ENCODE results near the gene PTPN22. TPM values are rescaled to one million over a fixed set of nuclear protein-coding genes. Genes with fewer than 3 reads are reported as not detected.

The PTPN22 gene
- 1.9 TPM for total RNA-seq

DNA sequence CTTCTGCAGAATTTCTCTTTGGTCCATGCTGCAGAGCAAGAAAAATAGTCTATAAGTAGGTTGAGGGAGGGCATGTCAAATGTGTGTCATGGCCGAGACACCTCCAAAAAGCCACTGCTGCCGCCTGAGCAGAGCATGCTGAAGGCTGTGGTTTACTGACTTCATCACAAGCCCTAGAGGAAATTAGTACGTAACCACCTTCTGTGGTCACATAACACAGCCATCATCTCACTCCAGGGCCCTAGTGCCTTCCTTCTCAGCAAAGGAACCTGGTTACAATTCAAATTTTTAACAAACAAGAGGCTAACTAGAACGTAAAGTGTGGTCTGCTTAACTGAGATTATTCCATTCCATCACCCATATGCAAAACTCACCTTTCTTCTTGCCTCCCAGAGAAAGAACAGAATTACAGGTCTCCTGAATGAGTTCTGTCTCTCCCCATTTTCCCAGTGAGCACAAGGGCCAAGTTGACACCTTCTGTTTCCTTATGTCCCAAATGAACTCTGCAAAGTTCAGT, at the start of gene PTPN22:
TSS of gene PTPN22 (minus strand) at position 116 of the 517 bp plus-strand sequence.
- ATAC-seq: peak; percentile 83

DNA sequence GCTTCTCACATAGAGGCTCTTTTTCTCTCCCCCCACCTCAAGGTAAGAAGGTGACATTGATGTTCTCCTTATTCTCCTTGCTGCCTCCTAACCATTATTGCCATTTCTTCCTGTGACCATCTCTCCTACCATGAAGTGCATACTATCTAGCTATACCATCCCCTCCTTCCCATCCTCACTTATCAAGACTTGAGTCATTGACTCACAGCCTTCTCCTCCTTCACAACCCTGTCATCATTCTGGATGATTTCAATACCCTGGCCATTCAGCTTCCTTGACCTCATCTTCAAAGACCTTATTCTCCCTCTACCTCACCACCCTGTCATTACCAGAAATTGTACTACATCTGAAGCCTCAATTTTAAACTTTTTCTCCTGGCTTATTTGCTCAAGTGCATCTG, 46.7 kb upstream of the PTPN22 start:
- no peak for ATAC-seq

DNA sequence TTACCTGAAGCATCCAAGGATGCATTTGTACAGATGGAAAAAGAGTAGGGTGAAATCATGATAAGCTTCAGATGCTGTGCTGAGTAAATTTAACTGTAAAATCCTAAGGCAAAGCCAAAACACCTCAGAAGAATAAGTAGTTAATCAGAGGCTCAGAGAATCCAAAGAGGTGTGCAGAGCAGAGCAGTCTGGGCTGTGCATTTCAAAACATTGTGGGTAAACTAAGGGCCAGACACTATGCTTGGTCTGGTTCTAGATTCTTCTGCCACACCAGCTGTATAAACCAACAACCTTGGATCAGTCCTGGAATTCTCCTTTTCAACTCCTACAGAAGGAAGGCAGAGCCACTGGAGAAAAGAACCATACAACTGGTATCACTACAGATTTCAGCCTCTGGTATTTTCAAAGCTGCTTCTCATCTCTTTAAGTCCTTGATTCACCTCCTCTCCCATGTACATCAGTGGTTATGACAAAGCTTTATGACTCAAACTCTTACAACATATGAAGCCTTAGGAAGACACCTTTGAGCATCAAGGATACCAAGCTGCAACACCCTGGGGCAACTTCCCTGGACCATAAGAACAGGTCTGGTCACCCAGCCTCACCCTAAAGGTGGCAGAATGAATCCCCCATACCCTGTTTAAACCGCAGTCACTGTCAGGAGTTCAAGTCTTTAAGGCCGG, 46.0 kb upstream of the PTPN22 start:
- peak; percentile 89 for ATAC-seq

DNA sequence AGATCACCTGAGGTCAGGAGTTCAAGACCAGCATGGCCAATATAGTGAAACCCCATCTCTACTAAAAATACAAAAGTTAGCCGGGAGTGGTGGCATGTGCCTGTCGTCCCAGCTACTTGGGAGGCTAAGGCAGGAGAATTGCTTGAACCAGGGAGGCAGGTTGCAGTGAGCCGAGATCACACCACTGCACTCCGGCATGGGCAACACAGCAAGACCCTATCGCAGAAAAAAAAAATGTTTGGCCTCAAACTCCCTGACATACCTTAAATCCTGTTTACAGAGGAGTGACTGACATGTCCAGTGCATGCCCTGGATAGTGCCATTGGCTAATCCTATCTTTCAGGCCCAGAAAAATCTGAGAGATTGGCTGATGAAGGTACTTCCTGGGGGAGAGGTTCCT, 45.5 kb upstream of the PTPN22 start:
- ATAC-seq: no peak

DNA sequence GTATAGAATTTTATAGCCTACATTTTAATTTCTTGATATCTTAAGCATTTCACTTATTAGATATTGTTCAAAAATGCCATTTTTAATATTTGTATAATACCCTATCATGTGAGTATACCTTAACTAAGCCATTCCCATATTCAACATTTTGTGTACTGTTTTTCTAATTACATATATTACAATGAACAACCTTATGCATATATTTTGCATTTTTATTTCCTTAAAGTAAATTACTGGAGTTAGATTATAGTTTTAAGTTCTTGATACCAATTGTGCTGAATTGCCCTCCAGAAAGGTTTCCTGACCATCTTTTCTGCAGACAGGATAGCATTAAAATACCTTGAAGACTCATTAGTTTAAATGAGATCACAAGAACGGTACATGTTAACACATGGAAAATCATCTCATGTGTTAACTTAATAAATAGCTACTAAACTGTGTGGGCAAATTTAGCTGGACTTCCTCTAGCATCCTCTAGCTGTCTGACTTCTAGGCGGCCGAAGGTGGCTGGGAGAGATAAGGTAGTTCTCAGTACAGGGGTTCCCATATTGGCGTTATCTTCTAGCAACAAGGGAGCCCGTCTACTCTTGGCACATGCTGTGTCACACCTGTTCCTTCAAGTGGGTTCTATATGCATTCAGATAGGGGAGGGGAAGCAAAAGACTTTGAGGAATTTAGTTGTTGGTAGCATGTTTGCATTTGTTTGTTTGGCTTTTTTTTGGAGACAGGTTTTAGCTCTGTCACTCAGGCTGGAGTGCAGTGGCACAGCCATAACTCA, 42.6 kb upstream of the PTPN22 start:
- ATAC-seq: no peak

DNA sequence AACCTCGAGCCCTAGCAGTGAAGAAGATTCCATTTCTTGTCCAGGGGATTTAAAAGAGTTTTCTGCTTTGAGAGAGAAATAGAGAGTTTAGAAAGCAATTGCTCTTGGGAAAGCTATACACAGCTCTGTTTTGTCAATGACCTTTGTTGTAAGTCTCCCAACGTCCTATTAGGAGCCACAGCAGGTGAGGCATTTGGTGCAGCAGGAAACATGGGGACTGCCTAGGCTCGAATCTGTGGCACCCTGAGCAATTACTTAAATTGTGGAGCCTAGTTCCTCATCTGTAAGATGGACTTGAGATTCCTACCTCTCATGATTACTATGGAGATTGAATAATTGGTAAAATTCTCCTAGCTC, 41.8 kb upstream of the PTPN22 start:
- ATAC-seq: no peak

DNA sequence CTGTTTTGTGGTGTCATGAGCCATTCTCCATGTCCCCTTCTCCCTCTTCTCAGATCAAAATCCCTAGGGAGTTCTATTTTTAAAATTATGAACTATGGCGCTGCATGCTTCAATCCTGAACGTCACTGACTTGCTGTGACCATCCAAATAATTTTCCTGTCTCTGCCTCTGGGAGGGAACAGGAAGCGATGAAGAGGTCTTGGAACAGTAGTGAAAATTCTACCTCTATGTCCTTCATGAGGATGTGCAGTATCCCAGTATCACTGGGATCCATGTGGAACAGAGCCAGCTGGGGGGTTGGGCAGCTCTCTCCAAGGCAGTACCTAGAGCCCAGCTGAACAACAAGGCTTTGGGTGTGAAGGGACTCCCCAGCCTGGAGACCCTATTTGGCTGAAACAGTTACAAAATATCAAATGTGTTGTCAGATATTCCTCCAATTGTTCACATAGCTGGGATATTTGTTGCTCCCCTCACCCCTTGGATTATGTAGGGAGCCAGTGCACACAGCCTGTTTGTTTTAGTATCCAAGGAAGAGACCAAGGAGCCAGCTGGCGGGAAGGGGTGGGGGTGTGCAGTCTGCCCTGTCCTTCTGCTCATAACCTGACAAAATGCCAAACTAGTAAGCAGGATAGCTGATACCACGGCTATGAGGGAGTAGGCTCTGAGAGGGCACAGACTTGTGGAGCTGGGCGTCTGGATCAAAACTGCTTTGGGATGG, 41.2 kb upstream of the PTPN22 start:
- ATAC-seq: no peak

DNA sequence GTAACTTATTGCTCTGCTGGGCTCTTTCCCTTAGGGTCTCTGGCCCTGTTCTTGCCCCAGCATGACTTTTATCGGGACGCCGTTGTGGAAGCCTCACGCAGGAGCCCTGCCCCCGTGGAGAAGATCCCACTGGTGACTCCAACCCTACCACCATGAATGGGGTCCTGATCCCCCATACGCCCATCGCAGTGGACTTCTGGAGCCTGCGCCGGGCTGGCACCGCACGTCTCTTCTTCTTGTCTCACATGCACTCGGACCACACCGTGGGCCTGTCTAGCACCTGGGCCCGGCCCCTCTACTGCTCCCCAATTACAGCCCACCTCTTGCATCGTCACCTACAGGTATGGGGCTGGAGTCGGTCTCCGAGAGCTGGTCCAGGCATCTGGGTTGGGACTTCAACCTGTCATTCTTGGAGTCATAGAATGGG, 33.9 kb upstream of the PTPN22 start:
- peak; percentile 1 for ATAC-seq

DNA sequence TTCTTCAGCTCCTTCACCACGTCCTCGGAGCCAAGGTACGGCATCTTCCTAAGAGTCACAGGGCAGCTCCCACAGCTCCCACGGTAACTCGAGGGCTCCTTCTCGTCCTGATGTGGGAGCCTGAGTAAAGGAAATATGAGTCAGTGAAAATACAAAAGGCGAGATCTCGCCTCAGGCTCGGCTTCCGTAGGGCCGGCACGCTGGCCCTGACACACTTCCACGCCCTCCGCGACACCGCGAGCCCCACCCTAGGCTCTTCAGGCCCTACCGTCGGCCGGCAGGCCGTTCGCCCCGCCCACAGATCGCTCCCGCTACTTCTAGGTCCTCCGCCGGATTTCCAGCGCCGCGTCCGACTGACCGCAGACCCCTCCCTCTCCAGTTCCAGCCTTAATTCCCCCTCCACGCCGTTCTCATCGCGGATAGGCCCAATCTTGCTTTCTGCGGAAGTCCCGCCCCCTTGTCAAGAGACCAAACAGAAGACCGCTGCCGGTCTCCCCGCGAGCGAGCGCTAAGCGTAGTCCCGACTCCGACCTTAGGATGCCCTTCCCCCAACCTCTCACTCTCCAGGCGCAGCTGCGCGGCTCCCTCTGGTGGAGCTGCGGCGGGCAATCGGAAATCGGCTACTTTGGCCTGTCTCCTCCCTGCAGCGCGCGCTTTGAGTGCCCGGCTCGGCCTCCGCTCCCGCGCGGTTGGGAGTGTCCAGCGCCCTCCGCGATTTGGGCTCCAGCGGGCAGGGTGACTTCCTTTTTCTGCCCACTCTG, 33.3 kb upstream of the PTPN22 start, which contains the start of the genes AP4B1 and DCLRE1B:
TSS of gene AP4B1 (minus strand) at position 126 of the 761 bp plus-strand sequence. CDS start at position 44, 82 bp downstream.
TSS of gene DCLRE1B (plus strand) at position 653 of the 761 bp plus-strand sequence. CDS start 261 bp downstream, outside the sequence.
- ATAC-seq: peak; percentile 97

DNA sequence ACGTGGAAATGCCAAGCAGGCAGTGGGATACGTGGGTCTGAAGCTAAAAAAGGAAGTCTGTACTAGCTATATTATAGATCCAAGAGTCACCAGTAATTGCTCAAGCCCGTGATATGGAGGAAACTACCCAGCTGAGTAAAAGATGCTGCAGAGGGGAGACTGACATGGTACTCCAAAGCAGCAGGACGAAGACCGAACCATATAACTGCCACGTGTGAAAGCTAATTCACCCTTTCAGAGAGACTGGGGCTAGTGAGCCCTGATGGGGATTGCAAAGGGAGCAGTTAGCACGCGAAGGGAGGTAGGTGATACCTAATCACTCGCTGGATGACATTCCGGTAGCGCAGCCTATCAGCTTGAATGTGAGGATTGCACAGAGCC, 32.8 kb upstream of the PTPN22 start:
- no peak for ATAC-seq

DNA sequence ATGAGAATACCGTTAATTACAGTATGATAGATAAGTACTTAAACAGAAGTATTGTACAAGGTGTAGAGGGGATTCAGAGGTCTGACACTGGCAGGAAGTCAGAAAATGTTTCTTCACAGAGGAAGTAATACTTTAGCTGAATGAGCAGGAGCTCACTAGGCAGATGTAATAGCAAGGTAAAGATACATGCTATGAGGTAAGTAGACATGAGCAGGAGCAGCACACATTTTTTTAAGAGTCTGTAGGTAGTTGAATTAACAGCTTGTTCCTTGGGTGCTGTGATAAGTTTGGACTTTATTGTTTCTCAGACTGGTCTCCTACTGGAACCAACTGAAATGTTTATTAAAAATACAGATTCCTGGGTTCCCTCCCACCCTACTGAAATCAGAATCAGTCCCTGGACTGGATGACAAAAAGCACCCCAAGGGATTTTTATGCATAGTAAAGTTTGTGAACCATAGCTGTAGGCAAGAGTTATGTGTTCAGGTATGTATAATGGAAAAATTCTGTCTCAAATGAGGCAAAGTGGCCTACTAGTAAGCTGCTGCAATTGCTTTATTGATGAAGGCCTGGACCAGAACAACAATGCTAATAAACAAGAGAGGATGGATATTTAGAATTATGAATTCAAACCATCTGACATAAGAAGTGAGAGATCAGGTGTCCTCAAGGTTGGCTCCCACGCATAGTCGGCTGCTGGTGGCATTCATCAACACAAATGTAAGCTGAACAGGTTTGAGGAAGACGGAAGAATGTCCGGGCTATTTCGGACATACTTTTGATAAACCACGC, 32.2 kb upstream of the PTPN22 start:
- ATAC-seq: no peak

DNA sequence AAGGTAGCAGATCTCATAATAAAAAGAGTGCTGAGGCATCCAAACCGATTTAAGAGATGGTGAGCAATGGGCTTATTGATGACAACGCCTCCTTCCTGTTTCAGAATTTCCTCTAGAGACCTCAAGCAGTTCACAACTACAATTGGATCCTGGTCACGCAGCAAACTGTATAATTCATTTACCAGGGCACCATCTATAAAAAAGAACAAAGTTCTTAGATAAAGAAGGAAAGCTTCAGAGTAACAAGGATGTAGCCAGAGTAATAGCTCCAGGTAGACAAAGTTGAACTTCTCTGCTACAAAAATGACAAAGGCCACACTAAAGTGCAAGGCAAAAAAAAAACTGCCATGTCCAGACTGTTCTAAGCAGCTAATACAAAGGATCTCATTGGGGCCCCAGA, 29.7 kb upstream of the PTPN22 start:
- no peak for ATAC-seq

DNA sequence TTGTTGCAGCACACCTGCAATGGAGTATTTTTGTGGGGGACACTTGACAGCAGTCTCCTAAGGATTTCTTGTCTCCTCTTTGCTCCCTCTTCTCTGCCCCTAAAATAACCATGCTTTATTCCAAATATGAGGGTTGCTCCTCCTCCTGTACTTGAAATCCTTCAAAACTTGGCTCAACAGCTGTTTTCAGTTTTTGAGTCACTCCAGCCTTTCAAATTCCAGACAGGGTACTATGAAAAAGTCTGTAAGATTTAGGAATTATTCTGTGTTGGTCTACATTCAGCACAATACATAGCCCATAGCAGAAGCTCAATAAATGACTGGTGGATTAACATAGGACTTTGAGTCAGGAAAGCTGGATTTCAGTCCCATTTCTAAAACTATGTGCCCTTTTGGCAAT, 27.6 kb upstream of the PTPN22 start:
- ATAC-seq: no peak

DNA sequence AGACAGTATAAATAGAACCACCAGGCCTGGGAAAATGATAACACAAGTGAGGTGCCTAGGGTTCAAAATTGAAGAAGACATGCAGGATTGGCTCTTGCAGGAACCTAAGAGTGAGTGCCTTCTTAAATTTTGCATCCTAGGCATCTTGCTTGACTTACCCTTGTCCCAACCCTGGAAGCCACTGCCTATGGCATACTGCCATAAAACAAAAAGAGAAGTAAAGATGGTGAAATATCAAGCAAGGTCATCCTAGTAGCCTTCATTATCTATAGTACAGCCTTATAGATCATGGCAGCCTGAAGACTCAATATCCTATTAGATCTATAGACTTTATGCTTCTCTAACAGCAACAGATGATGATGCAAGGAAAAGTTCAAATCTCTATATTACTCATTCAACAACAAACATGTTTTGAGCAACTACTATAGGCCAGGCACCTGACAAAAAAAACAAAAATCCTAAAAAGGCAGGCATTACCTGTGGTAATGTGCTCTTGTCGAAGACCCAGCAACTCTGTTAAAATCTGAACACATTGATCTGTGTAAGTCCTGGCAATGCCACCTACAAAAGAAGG, 26.8 kb upstream of the PTPN22 start:
- ATAC-seq: no peak

DNA sequence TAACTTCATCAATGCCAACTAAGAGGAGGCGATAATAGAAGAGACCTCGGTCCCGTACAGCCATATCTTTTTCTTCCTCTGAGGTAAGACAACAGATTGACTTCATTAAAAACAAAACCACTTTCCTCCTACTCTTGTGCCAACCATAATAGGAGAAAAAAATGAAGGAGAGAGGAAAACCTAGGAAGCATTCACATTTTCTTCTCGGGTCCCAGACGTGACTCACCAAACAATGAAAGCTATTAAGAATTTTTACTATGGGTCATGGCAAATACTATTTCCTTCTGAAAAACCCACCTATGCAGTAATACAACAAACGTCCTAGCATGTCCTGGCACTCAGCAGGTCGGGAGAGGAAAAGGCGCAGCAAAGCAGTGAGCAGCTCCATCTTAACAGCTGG, 24.4 kb upstream of the PTPN22 start:
- ATAC-seq: no peak

DNA sequence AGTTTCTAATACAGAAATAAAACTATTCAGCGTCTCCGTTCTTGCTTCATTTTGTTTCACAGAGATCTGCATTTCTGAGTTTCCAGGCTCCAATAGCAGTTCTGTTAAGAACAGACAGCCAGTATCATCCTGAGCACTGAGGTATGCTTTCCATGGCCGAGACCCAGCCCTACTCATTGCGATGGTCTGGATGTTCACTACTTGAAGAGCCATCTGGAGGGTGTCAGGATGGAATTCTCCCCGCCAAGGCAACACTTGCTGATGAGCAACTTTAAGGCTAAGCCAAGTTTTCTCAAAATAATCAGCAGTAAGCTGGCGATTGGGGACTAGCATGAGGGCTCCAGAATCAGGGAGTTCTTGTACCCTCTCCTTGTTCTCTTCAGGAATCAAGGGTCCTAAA, 23.6 kb upstream of the PTPN22 start:
- ATAC-seq: no peak

DNA sequence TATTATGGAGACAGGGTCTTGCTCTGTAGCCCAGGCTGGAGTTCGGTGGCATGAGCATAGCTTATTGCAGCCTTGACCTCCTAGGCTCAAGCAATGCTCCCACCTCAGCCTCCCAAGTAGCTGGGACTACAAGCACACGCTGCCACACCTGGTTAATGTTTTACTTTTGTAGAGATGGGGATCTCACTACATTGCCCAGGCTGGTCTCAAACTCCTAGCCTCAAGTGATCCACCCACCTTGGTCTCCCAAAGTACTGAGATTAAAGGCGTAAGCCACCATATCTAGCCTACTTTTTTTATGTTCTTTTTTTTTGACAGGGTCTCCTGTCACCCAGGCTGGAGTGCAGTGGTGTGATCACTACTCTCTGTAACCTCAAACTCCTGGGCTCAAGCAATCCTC, 21.8 kb upstream of the PTPN22 start:
- ATAC-seq: no peak

DNA sequence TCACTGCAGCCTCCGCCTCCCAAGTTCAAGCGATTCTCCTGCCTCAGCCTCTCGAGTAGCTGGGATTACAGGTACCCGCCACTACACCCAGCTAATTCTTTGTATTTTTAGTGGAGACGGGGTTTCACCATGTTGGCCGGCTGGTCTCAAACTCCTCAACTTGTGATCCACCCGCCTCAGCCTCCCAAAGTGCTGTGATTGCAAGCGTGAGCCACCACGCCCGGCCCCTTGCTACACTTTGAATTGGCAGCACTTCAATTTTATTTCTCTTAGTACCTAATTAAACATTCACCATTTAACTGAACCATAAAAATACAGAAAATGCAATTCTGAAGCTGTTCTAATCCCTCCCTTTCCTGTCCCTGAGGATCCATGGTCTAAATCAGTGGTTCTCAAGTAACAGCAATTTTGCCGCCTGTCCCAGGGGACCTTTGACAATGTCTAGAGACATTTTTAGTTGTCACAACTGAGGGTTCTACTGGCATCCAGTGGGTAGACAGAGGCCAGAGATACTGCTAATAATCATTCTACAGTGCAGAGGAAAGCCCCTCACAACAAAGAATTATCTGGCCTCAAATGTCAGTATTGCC, 20.2 kb upstream of the PTPN22 start:
- ATAC-seq: no peak

DNA sequence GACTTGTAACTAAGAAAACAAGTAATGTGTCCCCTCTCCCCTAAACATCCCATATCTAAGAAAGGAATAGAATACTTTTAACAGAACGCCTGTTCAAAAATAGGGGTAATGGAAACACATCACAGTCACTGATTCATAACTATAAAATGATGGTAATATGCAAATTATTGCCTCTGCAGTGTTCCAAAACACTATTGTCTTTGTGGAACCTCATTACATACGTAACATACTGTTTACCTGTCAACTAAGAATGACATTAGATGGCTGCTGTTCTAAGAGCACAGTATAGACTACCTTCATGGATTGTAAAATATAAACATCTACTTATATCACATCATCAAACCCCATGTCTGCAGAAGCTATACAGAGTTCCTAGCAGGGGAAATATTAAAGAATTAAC, 19.3 kb upstream of the PTPN22 start:
- ATAC-seq: no peak

DNA sequence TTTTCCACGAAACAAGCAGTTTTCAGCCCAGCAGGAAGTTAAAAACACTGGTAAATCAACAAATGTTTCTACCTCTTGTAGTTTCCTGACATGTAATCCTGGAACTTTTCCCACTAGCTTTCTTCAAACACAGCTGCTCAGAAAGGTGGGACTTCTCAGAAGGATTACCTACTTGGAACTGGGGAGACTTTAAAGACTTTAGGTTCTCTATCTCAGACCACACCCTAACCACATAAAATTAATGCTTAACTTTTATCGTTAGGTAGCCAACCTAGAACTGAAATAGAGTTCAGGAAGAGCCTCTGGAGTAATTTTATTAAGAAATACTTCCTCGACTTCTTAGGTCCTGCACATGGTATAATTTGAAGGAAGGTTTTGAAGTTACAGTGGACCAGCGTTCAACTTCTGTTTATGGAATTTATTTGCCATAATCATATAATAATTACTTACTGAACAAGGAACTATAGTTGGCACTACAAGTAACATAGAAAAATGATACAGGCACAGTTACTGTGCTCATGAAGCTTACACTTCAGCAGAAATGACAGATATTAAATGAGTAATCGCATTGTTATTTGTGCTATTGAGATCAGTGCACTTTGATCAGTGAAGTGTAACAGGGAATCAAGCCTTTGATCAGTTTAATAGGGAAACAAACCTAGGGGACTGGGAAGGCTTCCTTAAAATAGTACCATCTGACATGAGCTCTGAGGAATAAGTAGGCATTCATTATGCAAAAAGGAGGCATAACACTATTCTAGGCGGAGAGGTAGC, 16.1 kb upstream of the PTPN22 start, which contains the start of gene BCL2L15:
TSS of gene BCL2L15 (minus strand) at position 180 of the 774 bp plus-strand sequence. CDS start 206 bp downstream, outside the sequence.
- peak; percentile 45 for ATAC-seq

Measured in esophagus mucosa (tissue), 1 donor.